Heart left ventricle (tissue), 16 donors: ENCODE measurements around the gene CLDN25. TPM values are rescaled to one million over a fixed set of nuclear protein-coding genes. Genes with fewer than 3 reads are reported as not detected.

Source experiments
- ATAC-seq, 4 donors: fragments of 200-7000 bp; cut with Tn5 transposase; one replicate each; pipeline ENCODE4 v1.9.1; 2020 to 2022; ENCODE audit warnings: moderate library complexity in 4 of 4, mild to moderate bottlenecking in 3 of 4, moderate number of reproducible peaks in 1 of 4
- DNase-seq, 5 donors: peaks; one replicate each; pipeline ENCODE4 v3.0.0-alpha.2; 2020
- H3K27ac ChIP-seq, 12 donors: fragments of 200-600 bp; sonication (generic) in 4 of 12; one replicate each; pipeline versions ENCODE4 v1.5.0 to v1.8.0; 2016 to 2022; ENCODE audit warnings: mild to moderate bottlenecking in 2 of 12
- H3K27me3 ChIP-seq, 9 donors: fragments of 200-600 bp; sonication (generic) in 2 of 9; one replicate each; pipeline versions ENCODE4 v1.5.1 to v1.8.0; 2016 to 2022; ENCODE audit warnings: mild to moderate bottlenecking in 3 of 9
- H3K36me3 ChIP-seq, 9 donors: fragments of 200-600 bp; sonication (generic) in 2 of 9; one replicate each; pipeline versions ENCODE4 v1.5.0 to v1.8.0; 2018 to 2022; ENCODE audit warnings: mild to moderate bottlenecking in 2 of 9
- H3K4me1 ChIP-seq, 12 donors: fragments of 200-600 bp; sonication (generic) in 4 of 12; one replicate each; pipeline versions ENCODE4 v1.5.0 to v1.8.0; 2016 to 2022; ENCODE audit warnings: mild to moderate bottlenecking in 3 of 12
- H3K4me3 ChIP-seq, 12 donors: fragments of 200-600 bp; sonication (generic) in 4 of 12; one replicate each; pipeline versions ENCODE4 v1.5.0 to v1.8.0; 2017 to 2022; ENCODE audit warnings: mild to moderate bottlenecking in 9 of 12, moderate library complexity in 4 of 12
- H3K9me3 ChIP-seq, 12 donors: fragments of 200-600 bp; sonication (generic) in 4 of 12; one replicate each; pipeline versions ENCODE4 v1.5.0 to v1.8.0; 2016 to 2022; ENCODE audit warnings: mild to moderate bottlenecking in 1 of 12
- CTCF ChIP-seq, 12 donors: fragments of 200-600 bp; sonication (generic) in 4 of 12; IDR thresholded peaks; one replicate each; pipeline versions ENCODE4 v1.5.0 to v1.8.0; 2018 to 2022; ENCODE audit warnings: antibody characterized with exemption in 12 of 12, mild to moderate bottlenecking in 5 of 12
- POLR2A ChIP-seq, 2 donors: fragments of 450-650 bp; IDR thresholded peaks; one replicate each; pipeline ENCODE4 v1.6.1; 2017; ENCODE audit warnings: antibody characterized with exemption in 2 of 2, mild to moderate bottlenecking in 2 of 2, moderate library complexity in 2 of 2
- WGBS, 4 donors: extraction: QIAGEN DNeasy Blood & Tissue Kit in 2 of 4; methylation state at CpG; one replicate each; pipeline versions ENCODE4 v1.1.5 to v1.1.7; 2013 to 2018; 5-methylcytosine and 5-hydroxymethylcytosine counted together
- intact Hi-C, 10 donors: fragments of 100-400 bp; cut with DNase I; formaldehyde crosslinking; loops; one replicate each; pipeline versions ENCODE4 v1.11.1 to v1.14.2; 2022
- polyA plus RNA-seq, 2 donors: library from polyadenylated mRNA; stranded (reverse); fragments of 200-250 nt; gene quantifications; one replicate each; pipeline ENCODE4 v1.2.3, GENCODE V29; 2013
- total RNA-seq, 9 donors: library from RNA; depleted of rRNA in 2 of 9; stranded (reverse); fragments of >200 nt in 2 of 9; fragmentation: NEBNext Ultra II Directional in 3 of 9; extraction: Animal tissue kit (Norgen Biotek cat#: 25700) in 3 of 9; gene quantifications; one replicate each; pipeline versions ENCODE4 v1.1.0 to v1.2.4, GENCODE V29; 2016 to 2023
- donor health status: ischemic (EF 13 %, LVEDD 7.1; RV severe dilation, severe dysfunction).
- donor health status: healthy with polysubstance abuse.
- donor health status: DM: no; HTN: yes; CAD: no.
- donor health status: DM: no; HTN: no; CAD: no.
- donor health status: ischemic (EF 25% LVEDD 6.9; RV normal size, moderate dysfunction).
- donor health status: ischemic (EF 25% LVEDD 5.7; RV mildly dilated, moderate dysfunction).
- donor health status: healthy.
- donor health status: DM: yes; HTN: yes; CAD: no.
- donor health status: ischemic (EF 35%, LVEDD 5.7; RV mildly dilated, moderate dysfunction).
- donor health status: nonischemic (EF 11% LVEDD 7.7; RV severe dilation, severe dysfunction).
- donor health status: DM: yes; HTN: yes; CAD: no.
- donor health status: PGD.
- donor health status: ischemic (EF 29% LVEDD 5.4; RV normal size, mild dysfunction).
- donor health status: nonischemic (EF 23%, LVEDD 6.1; RV moderate dilation, normal function).

CLDN25 gene
- total and polyA plus RNA-seq, 11 donors, result not detected

- 0 to 2% (median 0%) methylated on average over 10 of the region's 10 CpGs for WGBS, 4 donors
- peaks cover 0 to 30% (median 12%) of the 10 kb centered on the region in 9 donors for H3K36me3 ChIP-seq
- ATAC-seq (peak in 3 of 4 donors; percentile 35 to 58 (median 51)), DNase-seq (peak in 2 of 5 donors; percentile 41 to 42)
- H3K27ac ChIP-seq, result peak overlapping the region in 11 of 12 donors; percentile 55 to 89 (median 86)
- no peaks in the 10 kb centered on the region for H3K9me3 ChIP-seq
- intact Hi-C loops, result no loop called here
- peaks cover 0 to 2% (median 0%) of the 10 kb centered on the region in 9 donors for H3K27me3 ChIP-seq
- peak overlapping the region; percentile 72 to 94 (median 82) for H3K4me3 ChIP-seq
- H3K4me1 ChIP-seq, result peaks cover 0 to 24% (median 13%) of the 10 kb centered on the region in 12 donors
- TF ChIP-seq POLR2A (IDR thresholded peaks at IDR 0.05) (no peak), CTCF (IDR thresholded peaks at IDR 0.05) (no peak)
These were observed 6.5 kb upstream of the CLDN25 start for GRCh38 chr11:113773092-113773415.

DNA sequence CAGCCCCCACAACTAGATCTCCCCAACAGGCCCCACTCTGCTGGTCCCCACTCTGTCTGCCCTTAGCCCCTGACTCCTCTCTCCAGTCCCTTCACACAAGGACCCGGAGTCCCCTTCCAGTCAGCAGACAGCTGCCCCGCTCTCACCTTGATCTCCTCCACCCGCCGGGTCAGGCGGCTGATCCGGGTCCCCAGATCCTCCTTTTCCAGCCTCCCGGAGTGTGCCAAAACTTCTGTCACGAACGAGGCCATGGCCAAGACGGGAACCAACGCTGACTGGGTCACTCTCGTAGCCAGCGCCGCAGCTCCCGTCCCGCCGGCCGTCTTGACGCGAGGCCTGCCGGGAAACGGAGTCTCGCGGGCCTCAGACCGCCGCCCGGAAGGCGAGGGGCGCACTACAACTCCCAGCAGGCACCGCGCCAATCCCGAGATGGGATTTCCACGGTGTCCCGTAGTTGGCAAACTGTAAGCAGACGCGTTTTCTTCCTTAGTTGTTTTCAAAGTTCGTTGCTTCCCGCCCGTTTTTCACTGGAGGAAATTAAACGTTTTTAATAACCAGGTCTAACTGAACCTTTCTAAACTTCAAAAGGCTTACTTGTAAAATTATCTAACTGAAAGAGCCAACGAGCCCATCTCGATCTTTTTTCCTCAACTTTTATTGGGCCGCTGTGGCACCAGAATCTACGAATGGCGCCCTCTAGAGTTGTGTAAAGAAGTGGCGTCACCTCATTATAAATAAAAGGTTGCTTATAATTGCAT is 6.0 kb upstream of the CLDN25 start, which contains the start of gene ZW10:
Gene ZW10 (minus strand): TSS at position 277 of the 758 bp plus-strand sequence. CDS start 26 bp downstream, at position 251.
- peaks cover 0 to 24% (median 6%) of the 10 kb centered on the region in 9 donors for H3K36me3 ChIP-seq
- peaks cover 0 to 5% (median 0%) of the 10 kb centered on the region in 9 donors for H3K27me3 ChIP-seq
- peak within 1 kb of the TSS; percentile 72 to 94 (median 82) for H3K4me3 ChIP-seq
- no peaks in the 10 kb centered on the region for H3K9me3 ChIP-seq
- H3K4me1 ChIP-seq, result peaks cover 0 to 29% (median 13%) of the 10 kb centered on the region in 12 donors
- WGBS, 4 donors, result 0% methylated on average over 45 to 46 of the region's 46 CpGs
- ATAC-seq, result peak; percentile 93 to 99 (median 98)
- TF ChIP-seq CTCF (IDR thresholded peaks at IDR 0.05), result peak; percentile 67 to 93 (median 83)
- TF ChIP-seq POLR2A (IDR thresholded peaks at IDR 0.05), result peak in 1 of 2 donors; percentile 53
- peak within 1 kb of the TSS; percentile 31 to 89 (median 81) for H3K27ac ChIP-seq
- intact Hi-C loops, result no loop called here
- peak; percentile 98 to 99 (median 98) for DNase-seq

DNA sequence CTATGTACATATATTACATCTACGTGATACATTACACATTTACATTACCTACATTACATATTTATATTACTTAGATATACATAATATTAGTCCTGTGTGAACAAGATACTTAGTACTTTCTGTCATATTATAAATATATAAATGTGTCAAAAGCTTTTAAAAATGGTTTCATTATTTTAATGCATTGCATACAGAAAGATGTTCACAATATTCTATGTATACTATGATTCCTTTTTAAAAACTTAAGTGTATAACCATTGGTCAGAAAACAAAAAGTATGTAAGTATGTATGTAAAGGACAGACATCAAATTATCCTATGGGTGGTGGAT is 5.5 kb upstream of the CLDN25 start:
- WGBS, 4 donors, result 0 to 2% (median 0%) methylated on average over 1 of the region's 1 CpG
- ATAC-seq, result no peak
- TF ChIP-seq POLR2A (IDR thresholded peaks at IDR 0.05) (no peak), CTCF (IDR thresholded peaks at IDR 0.05) (peak in 2 of 12 donors; percentile 0 to 19)
- no peaks in the 10 kb centered on the region for H3K9me3 ChIP-seq
- H3K4me1 ChIP-seq, result peaks cover 0 to 34% (median 15%) of the 10 kb centered on the region in 12 donors
- peaks cover 0 to 19% (median 4%) of the 10 kb centered on the region in 9 donors for H3K36me3 ChIP-seq
- peaks cover 0 to 5% (median 0%) of the 10 kb centered on the region in 9 donors for H3K27me3 ChIP-seq
- H3K27ac ChIP-seq, result peak overlapping the region in 10 of 12 donors; percentile 72 to 89 (median 86)
- peak overlapping the region; percentile 72 to 94 (median 82) for H3K4me3 ChIP-seq
- intact Hi-C loops, result no loop called here
- DNase-seq, result no peak

- Histone ChIP-seq H3K27ac (peak overlapping the region; percentile 30 to 77 (median 64)), H3K36me3 (no peaks in the 10 kb centered on the region), H3K4me3 (peak overlapping the region in 8 of 12 donors; percentile 4 to 23 (median 19)), H3K9me3 (no peaks in the 10 kb centered on the region), H3K27me3 (peaks cover 0 to 8% (median 0%) of the 10 kb centered on the region in 9 donors), H3K4me1 (peaks cover 0 to 21% (median 6%) of the 10 kb centered on the region in 12 donors)
- ATAC-seq (peak; percentile 50 to 66 (median 59)), DNase-seq (peak in 4 of 5 donors; percentile 30 to 42 (median 40))
- 29 to 38% (median 33%) methylated on average over 11 of the region's 11 CpGs for WGBS, 4 donors
- intact Hi-C loops, result no loop called here
- TF ChIP-seq CTCF (IDR thresholded peaks at IDR 0.05) (peak in 1 of 12 donors; percentile 13), POLR2A (IDR thresholded peaks at IDR 0.05) (no peak)
These were observed 1.3 kb upstream of the CLDN25 start for GRCh38 chr11:113778111-113778910.
